ENCODE data around the gene P2RX7.

DNA sequence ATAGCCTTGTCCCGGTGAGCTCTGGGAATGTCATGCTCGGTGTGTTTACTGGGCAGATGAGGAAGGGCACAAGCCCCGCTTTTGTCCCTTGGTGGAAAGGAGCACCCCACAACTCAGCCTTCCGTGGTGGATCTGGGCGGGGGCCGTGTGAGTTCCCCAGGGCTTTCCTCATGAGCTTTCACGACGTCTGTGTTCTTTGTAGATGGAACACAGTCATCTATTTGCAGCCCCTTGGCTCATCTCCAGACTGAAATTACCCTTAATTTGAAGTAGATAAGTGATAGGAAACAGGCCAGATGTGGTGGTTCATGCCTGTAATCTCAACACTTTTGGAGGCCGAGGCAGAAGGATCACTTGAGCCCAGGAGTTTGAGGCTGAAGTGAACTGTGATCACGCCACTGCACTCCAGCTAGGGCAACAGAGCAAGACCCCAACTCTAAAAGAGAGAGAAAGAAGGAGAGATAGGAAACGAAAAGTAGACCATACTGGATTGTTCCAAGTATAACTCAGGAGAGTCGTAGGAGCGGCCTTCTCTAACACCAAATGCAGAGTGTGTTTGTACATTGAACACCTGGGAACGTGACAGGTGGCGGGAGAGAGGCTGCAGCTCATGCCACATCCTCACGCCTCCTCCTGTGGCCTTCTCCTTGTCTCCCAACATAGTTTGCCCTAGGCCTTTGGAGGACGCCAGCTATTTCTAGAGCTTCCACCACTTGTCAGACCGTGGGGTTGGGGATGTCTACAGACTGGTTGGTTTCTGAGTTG, 86.1 kb downstream of the P2RX7 start:
- TF ChIP-seq POLR2AphosphoS5 (IDR thresholded peaks at IDR 0.05), result no peak
- TF ChIP-seq, protein P1, sequence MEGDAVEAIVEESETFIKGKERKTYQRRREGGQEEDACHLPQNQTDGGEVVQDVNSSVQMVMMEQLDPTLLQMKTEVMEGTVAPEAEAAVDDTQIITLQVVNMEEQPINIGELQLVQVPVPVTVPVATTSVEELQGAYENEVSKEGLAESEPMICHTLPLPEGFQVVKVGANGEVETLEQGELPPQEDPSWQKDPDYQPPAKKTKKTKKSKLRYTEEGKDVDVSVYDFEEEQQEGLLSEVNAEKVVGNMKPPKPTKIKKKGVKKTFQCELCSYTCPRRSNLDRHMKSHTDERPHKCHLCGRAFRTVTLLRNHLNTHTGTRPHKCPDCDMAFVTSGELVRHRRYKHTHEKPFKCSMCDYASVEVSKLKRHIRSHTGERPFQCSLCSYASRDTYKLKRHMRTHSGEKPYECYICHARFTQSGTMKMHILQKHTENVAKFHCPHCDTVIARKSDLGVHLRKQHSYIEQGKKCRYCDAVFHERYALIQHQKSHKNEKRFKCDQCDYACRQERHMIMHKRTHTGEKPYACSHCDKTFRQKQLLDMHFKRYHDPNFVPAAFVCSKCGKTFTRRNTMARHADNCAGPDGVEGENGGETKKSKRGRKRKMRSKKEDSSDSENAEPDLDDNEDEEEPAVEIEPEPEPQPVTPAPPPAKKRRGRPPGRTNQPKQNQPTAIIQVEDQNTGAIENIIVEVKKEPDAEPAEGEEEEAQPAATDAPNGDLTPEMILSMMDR (IDR thresholded peaks at IDR 0.05; ENCODE audit: poor library complexity, severe bottlenecking), result no peak
